DOHH2 (cell line): Measurements from ENCODE around the gene SKAP1.

Experiments
- EZH2phosphoT487 ChIP-seq: fragments of 200-600 bp; sonication (generic); IDR thresholded peaks from 2 replicates; pipeline ENCODE4 v1.6.1; 2017; ENCODE audit warnings: borderline replicate concordance, mild to moderate bottlenecking, antibody characterized with exemption, low read length, moderate library complexity, mixed read lengths
- TF ChIP-seq, protein P1 (sequence below): fragments of 200-600 bp; sonication (generic); IDR thresholded peaks from one replicate; pipeline ENCODE4 v1.5.1; 2014; ENCODE audit warnings: antibody characterized with exemption, mild to moderate bottlenecking, low read depth, low read length; ENCODE audit not compliant: poor library complexity, severe bottlenecking

DNA sequence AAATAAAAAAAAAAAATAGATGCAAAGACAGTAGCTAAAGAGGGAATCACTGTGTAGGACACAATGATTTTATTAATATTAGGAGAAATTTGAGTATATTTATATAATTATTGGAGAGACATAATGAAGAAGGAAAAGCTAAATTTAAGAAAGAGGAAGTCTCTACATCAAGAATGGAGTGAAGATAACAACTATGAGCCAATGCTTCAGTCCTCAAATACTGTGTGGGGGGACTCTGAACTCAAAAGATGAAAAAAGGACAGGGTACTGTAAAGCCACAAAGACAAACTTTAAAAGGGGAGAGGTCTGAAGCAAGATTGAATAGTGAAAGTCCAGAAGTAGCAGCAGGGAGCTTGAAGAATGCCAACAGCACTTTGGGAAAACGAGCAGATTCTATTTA is 44.7 kb downstream of the SKAP1 start:
- TF ChIP-seq, protein P1, sequence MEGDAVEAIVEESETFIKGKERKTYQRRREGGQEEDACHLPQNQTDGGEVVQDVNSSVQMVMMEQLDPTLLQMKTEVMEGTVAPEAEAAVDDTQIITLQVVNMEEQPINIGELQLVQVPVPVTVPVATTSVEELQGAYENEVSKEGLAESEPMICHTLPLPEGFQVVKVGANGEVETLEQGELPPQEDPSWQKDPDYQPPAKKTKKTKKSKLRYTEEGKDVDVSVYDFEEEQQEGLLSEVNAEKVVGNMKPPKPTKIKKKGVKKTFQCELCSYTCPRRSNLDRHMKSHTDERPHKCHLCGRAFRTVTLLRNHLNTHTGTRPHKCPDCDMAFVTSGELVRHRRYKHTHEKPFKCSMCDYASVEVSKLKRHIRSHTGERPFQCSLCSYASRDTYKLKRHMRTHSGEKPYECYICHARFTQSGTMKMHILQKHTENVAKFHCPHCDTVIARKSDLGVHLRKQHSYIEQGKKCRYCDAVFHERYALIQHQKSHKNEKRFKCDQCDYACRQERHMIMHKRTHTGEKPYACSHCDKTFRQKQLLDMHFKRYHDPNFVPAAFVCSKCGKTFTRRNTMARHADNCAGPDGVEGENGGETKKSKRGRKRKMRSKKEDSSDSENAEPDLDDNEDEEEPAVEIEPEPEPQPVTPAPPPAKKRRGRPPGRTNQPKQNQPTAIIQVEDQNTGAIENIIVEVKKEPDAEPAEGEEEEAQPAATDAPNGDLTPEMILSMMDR, result no peak
- no peak for TF ChIP-seq EZH2phosphoT487
